ENCODE data around the gene CLIP3.

GRCh38 chr19:35973487-35973886 is 59.2 kb downstream of the CLIP3 start:
- TF ChIP-seq CTCF (IDR thresholded peaks at IDR 0.05) (no peak), POLR2A (IDR thresholded peaks at IDR 0.05) (no peak)

All from heart left ventricle (tissue), 13 donors.